Epithelial cell of esophagus (primary cell): ENCODE results near the gene C7orf57.

Experiments used
- DNase-seq: peaks from one replicate; pipeline ENCODE4 v3.0.0; 2010; ENCODE audit warnings: low read depth
- H3K4me3 ChIP-seq: 2 replicates; pipeline ENCODE4 v1.5.1; 2011; ENCODE audit warnings: mild to moderate bottlenecking, low read length, control low read depth
- TF ChIP-seq, protein P1 (sequence below): IDR thresholded peaks from 2 replicates; pipeline ENCODE4 v1.5.1; 2011; ENCODE audit warnings: low read depth, mild to moderate bottlenecking, low read length, control low read depth, inconsistent platforms; ENCODE audit not compliant: insufficient read depth; ENCODE audit errors: missing control alignments

The C7orf57 gene

DNA sequence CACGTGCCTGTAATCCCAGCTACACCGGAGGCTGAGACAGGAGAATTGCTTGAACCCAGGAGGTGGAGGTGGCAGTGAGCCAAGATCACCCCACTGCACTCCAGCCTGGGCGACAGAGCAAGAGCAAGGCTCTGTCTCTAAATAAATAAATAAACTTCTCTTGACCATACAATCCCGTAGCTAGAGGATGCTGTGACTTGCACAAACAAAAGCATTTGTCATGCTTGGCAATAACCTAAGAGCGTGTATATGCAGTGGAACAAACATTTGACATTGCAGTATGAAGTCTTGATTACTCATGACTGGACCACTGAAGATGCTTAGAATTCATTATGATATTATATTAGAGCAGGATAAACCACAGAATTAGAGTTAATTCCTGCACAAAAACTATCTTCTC, 1.4 kb upstream of the C7orf57 start:
- H3K4me3 ChIP-seq, result no peak overlapping the region
- DNase-seq, result peak; percentile 34
- TF ChIP-seq, protein P1, sequence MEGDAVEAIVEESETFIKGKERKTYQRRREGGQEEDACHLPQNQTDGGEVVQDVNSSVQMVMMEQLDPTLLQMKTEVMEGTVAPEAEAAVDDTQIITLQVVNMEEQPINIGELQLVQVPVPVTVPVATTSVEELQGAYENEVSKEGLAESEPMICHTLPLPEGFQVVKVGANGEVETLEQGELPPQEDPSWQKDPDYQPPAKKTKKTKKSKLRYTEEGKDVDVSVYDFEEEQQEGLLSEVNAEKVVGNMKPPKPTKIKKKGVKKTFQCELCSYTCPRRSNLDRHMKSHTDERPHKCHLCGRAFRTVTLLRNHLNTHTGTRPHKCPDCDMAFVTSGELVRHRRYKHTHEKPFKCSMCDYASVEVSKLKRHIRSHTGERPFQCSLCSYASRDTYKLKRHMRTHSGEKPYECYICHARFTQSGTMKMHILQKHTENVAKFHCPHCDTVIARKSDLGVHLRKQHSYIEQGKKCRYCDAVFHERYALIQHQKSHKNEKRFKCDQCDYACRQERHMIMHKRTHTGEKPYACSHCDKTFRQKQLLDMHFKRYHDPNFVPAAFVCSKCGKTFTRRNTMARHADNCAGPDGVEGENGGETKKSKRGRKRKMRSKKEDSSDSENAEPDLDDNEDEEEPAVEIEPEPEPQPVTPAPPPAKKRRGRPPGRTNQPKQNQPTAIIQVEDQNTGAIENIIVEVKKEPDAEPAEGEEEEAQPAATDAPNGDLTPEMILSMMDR, result no peak

DNA sequence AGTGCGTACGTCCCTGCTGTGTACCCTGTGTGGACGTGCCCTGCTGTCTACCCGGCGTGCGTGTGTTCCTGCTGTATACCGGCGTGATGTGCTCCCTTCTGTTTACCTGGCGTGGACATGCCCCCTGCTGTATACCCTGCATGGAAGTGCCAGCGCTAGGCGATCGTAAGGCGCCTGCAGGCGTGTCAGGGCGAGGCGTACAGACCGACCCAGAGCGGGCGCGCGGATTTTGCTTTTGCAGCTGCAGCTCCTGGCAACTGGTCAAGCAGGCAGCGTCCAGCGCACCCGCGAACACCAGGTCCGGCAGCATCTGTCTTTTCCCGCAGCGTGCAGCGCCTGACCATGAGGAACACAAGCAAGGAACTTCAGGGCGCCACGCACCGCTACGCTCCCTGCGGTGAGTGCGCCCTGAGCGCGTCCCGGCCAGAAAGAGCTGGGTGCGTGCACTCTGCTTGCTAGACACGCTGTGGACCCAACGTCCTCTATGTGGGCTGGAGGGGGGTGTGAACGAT, 680 bp downstream of the C7orf57 start:
- TF ChIP-seq, protein P1, result no peak

DNA sequence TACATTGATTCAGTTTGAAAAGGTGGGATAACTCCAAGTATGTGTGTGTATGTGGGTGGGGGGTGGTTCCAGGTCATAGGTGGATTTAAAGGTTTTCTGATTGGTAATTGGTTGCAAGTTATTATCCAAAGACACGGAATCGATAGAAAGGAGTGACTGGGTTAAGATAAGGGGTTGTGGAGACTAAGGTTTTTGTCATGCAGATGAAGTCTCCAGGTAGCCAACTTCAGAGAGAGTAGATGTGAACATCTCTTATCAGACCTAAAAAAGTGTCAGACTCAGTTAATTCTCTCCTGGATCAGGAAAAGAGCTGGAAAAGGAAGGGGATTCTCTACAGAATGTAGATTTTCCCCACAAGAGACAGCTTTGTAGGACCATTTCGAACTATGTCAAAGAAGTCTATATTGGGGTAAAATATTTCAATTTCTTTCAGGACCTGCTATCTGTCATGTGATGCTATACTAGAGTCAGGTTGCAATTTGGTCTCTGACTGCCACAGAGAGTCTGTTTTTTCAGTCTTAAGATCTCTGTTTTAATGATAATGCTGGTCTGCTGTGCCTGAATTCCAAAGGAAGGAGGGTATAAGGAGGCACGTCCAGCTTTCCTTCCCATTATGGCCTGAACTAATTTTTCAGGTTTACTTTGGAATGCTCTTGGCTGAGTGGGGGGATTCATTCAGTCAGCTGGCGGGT, 3.6 kb downstream of the C7orf57 start:
- no peak for DNase-seq
- H3K4me3 ChIP-seq, result no peak overlapping the region
- TF ChIP-seq, protein P1, result no peak

More for the DNA sequence above, 680 bp downstream of the C7orf57 start:
- DNase-seq, result peak; percentile 19
- peak overlapping the region; percentile 50 for H3K4me3 ChIP-seq

DNA sequence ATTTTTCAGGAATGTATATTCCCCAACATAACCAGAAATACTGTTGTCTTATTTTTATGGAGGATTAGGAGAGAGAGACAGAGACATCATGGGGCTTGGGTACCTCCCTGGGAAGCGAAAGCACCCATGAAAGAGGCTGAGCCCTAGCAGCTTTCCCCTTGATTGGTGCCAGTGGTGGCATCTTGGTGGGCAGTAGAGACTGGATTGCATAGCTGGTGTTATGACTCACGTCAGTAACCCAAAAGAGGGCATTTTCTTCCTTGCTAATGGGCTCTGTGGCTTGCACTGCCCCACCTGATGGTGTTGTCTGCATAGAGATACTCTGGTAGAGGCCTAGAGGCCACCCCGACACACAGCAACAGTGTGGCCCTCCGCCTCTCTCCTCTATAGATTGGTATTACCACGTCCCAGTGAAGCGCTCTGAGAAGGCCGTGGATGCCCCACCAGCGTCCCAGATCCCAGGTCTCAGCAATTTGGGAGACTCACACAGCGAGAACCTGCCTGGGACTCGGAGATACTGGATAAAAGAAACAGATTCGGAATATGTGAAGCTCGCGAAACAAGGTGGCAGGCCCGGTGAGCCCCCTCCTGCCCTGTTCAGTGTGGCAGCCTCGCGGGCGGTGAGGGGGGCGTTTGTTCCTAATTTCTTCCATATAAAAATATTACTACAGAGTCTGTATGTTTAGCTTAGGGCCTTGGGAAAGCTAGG, 5.8 kb downstream of the C7orf57 start:
- no peak overlapping the region for H3K4me3 ChIP-seq
- DNase-seq, result no peak
- TF ChIP-seq, protein P1, result no peak

DNA sequence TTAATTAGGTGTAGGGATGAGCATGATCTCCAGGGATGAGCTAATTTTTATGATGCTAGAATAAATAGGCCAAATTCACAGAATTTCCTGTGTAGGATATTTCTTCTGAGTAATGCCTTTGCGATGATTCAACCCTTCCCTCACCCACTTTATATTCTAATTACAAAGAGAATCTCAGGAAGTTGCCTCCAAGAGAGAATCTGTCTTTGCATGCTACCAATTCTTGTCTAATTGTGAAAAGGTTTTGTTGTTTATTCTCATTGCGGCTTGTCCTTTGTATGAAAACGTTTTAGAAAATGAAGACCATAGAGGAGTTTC, 6.3 kb downstream of the C7orf57 start:
- H3K4me3 ChIP-seq, result no peak overlapping the region
- TF ChIP-seq, protein P1, result no peak
- peak; percentile 65 for DNase-seq

DNA sequence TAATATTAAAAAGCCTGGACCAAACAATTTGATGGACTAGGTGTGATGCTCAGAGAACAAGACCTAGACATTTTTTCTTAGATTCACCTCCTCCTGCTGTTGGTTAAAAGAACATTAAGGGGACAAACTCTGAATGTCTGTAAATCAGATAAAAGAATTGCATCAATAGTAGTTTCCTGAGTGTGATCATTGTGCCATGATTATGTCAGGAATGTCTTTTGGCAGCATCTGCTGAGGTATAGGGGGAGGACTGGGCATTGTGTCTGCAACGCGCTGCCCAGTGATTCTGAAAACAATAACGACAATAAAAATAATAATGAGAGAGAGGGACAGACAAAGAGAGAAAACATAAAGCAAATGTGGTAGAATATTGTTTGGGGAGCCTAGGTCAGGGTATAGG, 6.9 kb downstream of the C7orf57 start:
- DNase-seq, result peak; percentile 28
- TF ChIP-seq, protein P1, result no peak
- H3K4me3 ChIP-seq, result no peak overlapping the region

DNA sequence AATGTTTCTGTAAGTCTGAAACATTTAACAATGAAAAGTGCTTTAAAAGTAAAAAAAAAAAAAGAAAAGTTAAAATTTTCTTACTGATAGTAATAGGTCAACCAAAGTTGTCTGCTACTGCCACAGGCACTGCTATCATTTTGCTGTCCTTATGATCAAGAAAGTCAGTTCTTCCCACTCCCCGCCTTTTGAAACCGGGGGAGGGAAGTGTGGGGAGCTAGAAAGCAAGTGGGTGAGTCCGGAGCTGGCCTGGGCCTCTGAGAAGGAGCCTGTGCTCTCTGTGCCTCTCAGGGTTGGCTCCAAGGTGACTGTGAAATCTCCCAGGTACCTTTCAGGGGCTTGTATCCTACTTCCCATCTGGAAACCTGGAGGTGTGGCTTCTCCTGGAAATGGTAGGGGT, 7.3 kb downstream of the C7orf57 start:
- DNase-seq, result no peak
- no peak overlapping the region for H3K4me3 ChIP-seq

More for the DNA sequence above, 7.3 kb downstream of the C7orf57 start:
- TF ChIP-seq, protein P1, result no peak
